ENCODE data around the gene MPPED2.

The MPPED2 gene

GRCh38 chr11:30594646-30595411, 8.7 kb upstream of the MPPED2 start:
- Histone ChIP-seq H3K9me3 (ENCODE audit: control insufficient read depth, low read depth, low read length) (no peaks in the 10 kb centered on the region), H3K4me1 (ENCODE audit: control insufficient read depth, low read depth, low read length) (peaks cover 13% of the 10 kb centered on the region), H3K9ac (ENCODE audit: low read length) (no peak overlapping the region), H3K27ac (ENCODE audit: low read length) (no peak overlapping the region), H3K36me3 (ENCODE audit: control insufficient read depth, low read depth, low read length) (no peaks in the 10 kb centered on the region), H3K27me3 (ENCODE audit: control insufficient read depth, insufficient read depth, low read length) (no peaks in the 10 kb centered on the region), H3K4me3 (ENCODE audit: low read length) (no peak overlapping the region)

DNA sequence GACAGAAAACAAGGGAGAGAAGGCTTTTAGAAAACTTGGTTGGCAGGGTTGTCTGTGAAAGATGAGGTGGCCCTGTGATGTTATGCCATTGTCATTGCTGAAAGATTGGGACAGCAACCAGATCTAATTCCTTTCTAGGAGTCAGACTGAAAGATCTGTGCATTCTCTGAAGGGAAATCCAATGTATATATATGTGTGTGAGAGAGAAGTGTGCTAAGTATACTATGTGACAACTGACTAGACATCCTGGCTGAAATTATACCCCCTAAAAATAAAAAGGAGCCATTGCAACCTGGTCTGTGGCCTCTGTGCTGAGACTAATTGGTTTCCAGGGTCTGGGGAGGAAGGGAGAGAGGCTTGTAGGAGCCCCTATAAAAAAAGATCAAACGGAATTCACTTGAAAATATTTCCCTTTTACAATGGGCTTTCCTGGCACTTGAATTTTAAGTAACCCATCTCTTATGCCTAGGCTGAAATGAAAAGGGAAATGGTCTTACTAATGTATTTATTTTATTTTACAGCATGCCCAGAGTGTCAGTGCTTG, 1.2 kb upstream of the MPPED2 start:
- Histone ChIP-seq H3K4me3 (ENCODE audit: low read length) (peak overlapping the region; percentile 76), H3K27me3 (ENCODE audit: control insufficient read depth, insufficient read depth, low read length) (peaks cover 50% of the 10 kb centered on the region), H3K4me1 (ENCODE audit: control insufficient read depth, low read depth, low read length) (peaks cover 21% of the 10 kb centered on the region), H3K9ac (ENCODE audit: low read length) (no peak overlapping the region), H3K9me3 (ENCODE audit: control insufficient read depth, low read depth, low read length) (no peaks in the 10 kb centered on the region), H3K27ac (ENCODE audit: low read length) (no peak overlapping the region), H3K36me3 (ENCODE audit: control insufficient read depth, low read depth, low read length) (no peaks in the 10 kb centered on the region)

GRCh38 chr11:30585892-30586250, 282 bp downstream of the MPPED2 start:
- Histone ChIP-seq H3K27me3 (ENCODE audit: control insufficient read depth, insufficient read depth, low read length) (peaks cover 58% of the 10 kb centered on the region), H3K9ac (ENCODE audit: low read length) (peak overlapping the region; percentile 37), H3K9me3 (ENCODE audit: control insufficient read depth, low read depth, low read length) (no peaks in the 10 kb centered on the region), H3K27ac (ENCODE audit: low read length) (no peak overlapping the region), H3K4me3 (ENCODE audit: low read length) (peak overlapping the region; percentile 76), H3K4me1 (ENCODE audit: control insufficient read depth, low read depth, low read length) (peaks cover 15% of the 10 kb centered on the region), H3K36me3 (ENCODE audit: control insufficient read depth, low read depth, low read length) (no peaks in the 10 kb centered on the region)

GRCh38 chr11:30585125-30585891, 845 bp downstream of the MPPED2 start:
- Histone ChIP-seq H3K4me1 (ENCODE audit: control insufficient read depth, low read depth, low read length) (peaks cover 15% of the 10 kb centered on the region), H3K9ac (ENCODE audit: low read length) (peak overlapping the region; percentile 37), H3K27ac (ENCODE audit: low read length) (no peak overlapping the region), H3K9me3 (ENCODE audit: control insufficient read depth, low read depth, low read length) (no peaks in the 10 kb centered on the region), H3K4me3 (ENCODE audit: low read length) (peak overlapping the region; percentile 76), H3K36me3 (ENCODE audit: control insufficient read depth, low read depth, low read length) (no peaks in the 10 kb centered on the region), H3K27me3 (ENCODE audit: control insufficient read depth, insufficient read depth, low read length) (peaks cover 58% of the 10 kb centered on the region)

GRCh38 chr11:30583476-30584280, 2.5 kb downstream of the MPPED2 start:
- Histone ChIP-seq H3K36me3 (ENCODE audit: control insufficient read depth, low read depth, low read length) (peaks cover 8% of the 10 kb centered on the region), H3K27me3 (ENCODE audit: control insufficient read depth, insufficient read depth, low read length) (peaks cover 56% of the 10 kb centered on the region), H3K9me3 (ENCODE audit: control insufficient read depth, low read depth, low read length) (no peaks in the 10 kb centered on the region), H3K9ac (ENCODE audit: low read length) (peak overlapping the region; percentile 37), H3K4me3 (ENCODE audit: low read length) (peak overlapping the region; percentile 76), H3K27ac (ENCODE audit: low read length) (no peak overlapping the region), H3K4me1 (ENCODE audit: control insufficient read depth, low read depth, low read length) (peaks cover 15% of the 10 kb centered on the region)

- Histone ChIP-seq H3K4me1 (ENCODE audit: control insufficient read depth, low read depth, low read length) (peaks cover 15% of the 10 kb centered on the region), H3K27ac (ENCODE audit: low read length) (no peak overlapping the region), H3K4me3 (ENCODE audit: low read length) (no peak overlapping the region), H3K27me3 (ENCODE audit: control insufficient read depth, insufficient read depth, low read length) (peaks cover 46% of the 10 kb centered on the region), H3K36me3 (ENCODE audit: control insufficient read depth, low read depth, low read length) (peaks cover 8% of the 10 kb centered on the region), H3K9ac (ENCODE audit: low read length) (no peak overlapping the region), H3K9me3 (ENCODE audit: control insufficient read depth, low read depth, low read length) (no peaks in the 10 kb centered on the region)
These were observed 3.4 kb downstream of the MPPED2 start for GRCh38 chr11:30582726-30583125.

DNA sequence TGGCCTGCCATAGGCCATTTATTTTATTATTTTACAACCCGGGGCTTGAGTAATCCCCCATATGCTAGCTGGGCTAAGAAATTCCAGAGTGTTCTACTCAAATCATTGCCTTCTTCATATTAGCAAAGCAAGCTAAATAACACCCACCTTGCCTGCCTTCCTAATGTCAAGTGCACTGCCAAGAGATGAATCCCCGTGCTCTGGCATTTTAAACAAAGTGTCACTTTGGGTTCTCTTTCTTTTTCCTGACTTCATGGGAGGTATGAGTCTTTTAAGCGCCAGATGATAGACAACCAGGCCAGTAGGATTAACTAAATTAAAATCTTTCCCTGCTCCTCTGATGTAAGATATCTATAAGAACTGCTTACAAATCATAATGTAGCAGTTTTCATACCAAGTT, 4.5 kb downstream of the MPPED2 start:
- Histone ChIP-seq H3K9me3 (ENCODE audit: control insufficient read depth, low read depth, low read length) (no peaks in the 10 kb centered on the region), H3K36me3 (ENCODE audit: control insufficient read depth, low read depth, low read length) (peaks cover 8% of the 10 kb centered on the region), H3K4me1 (ENCODE audit: control insufficient read depth, low read depth, low read length) (peaks cover 8% of the 10 kb centered on the region), H3K9ac (ENCODE audit: low read length) (no peak overlapping the region), H3K4me3 (ENCODE audit: low read length) (no peak overlapping the region), H3K27me3 (ENCODE audit: control insufficient read depth, insufficient read depth, low read length) (peaks cover 36% of the 10 kb centered on the region), H3K27ac (ENCODE audit: low read length) (no peak overlapping the region)

DNA sequence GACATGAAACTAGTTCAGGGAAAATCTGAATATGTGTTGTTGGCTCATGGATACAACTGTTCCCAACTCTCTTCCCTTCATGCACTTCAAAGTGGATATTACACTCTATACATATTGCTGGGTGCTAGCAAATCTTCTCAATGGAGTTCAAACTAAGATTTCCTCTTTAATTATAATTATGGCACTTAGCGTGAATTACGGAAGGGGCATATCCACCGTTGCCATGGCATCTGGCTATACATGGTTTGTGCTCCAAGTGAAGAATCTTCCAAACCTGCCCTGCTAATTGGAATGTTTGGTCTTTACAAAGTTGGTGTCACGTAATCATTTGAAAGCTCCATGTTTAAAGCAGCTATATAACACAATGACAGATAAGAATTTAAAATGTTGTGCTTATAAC, 5.6 kb downstream of the MPPED2 start:
- Histone ChIP-seq H3K36me3 (ENCODE audit: control insufficient read depth, low read depth, low read length) (peaks cover 8% of the 10 kb centered on the region), H3K27ac (ENCODE audit: low read length) (no peak overlapping the region), H3K27me3 (ENCODE audit: control insufficient read depth, insufficient read depth, low read length) (peaks cover 35% of the 10 kb centered on the region), H3K4me3 (ENCODE audit: low read length) (no peak overlapping the region), H3K9me3 (ENCODE audit: control insufficient read depth, low read depth, low read length) (no peaks in the 10 kb centered on the region), H3K4me1 (ENCODE audit: control insufficient read depth, low read depth, low read length) (peaks cover 7% of the 10 kb centered on the region), H3K9ac (ENCODE audit: low read length) (no peak overlapping the region)

DNA sequence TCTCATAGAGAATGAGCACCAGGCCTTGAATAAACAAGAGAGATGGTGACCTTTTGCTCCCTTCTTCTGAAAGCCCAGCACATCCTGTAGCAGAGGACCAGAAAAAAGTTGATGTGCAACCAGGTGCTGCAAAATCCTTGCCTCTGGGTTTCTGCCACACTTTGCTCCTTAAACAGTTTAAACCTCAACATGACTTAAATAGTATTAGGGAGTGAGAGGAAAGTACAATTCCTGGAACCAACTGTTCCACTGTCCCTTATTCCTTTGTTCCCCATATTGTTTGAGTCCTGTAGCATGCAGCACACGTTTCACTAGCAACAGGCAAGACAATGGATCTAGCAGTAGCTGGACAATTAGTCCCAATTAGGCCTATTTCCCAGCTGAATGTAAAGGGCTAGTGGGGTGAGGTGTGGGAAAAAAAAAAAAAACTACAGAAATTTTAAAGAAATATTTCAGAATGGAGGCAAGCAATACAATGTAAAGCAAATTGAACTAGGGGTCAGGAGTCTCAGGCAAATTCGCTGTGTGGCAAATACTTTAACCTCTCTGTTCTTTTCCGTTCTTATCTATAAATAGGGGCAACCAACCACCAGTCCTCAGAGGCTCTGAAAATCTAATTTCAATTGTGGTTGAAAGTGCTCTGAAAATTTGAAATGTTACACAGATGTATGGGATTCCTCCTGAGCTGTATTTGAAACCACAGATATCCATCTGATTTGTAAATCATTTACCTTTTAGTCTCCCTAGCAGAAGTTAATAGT, 6.6 kb downstream of the MPPED2 start:
- Histone ChIP-seq H3K9me3 (ENCODE audit: control insufficient read depth, low read depth, low read length) (no peaks in the 10 kb centered on the region), H3K4me3 (ENCODE audit: low read length) (no peak overlapping the region), H3K36me3 (ENCODE audit: control insufficient read depth, low read depth, low read length) (peaks cover 8% of the 10 kb centered on the region), H3K27me3 (ENCODE audit: control insufficient read depth, insufficient read depth, low read length) (peaks cover 30% of the 10 kb centered on the region), H3K4me1 (ENCODE audit: control insufficient read depth, low read depth, low read length) (peaks cover 7% of the 10 kb centered on the region), H3K9ac (ENCODE audit: low read length) (no peak overlapping the region), H3K27ac (ENCODE audit: low read length) (no peak overlapping the region)

- Histone ChIP-seq H3K36me3 (ENCODE audit: control insufficient read depth, low read depth, low read length) (peaks cover 8% of the 10 kb centered on the region), H3K4me1 (ENCODE audit: control insufficient read depth, low read depth, low read length) (peaks cover 3% of the 10 kb centered on the region), H3K27ac (ENCODE audit: low read length) (no peak overlapping the region), H3K4me3 (ENCODE audit: low read length) (no peak overlapping the region), H3K9me3 (ENCODE audit: control insufficient read depth, low read depth, low read length) (no peaks in the 10 kb centered on the region), H3K27me3 (ENCODE audit: control insufficient read depth, insufficient read depth, low read length) (peaks cover 18% of the 10 kb centered on the region), H3K9ac (ENCODE audit: low read length) (no peak overlapping the region)
These were observed 7.7 kb downstream of the MPPED2 start for GRCh38 chr11:30578406-30578805.

DNA sequence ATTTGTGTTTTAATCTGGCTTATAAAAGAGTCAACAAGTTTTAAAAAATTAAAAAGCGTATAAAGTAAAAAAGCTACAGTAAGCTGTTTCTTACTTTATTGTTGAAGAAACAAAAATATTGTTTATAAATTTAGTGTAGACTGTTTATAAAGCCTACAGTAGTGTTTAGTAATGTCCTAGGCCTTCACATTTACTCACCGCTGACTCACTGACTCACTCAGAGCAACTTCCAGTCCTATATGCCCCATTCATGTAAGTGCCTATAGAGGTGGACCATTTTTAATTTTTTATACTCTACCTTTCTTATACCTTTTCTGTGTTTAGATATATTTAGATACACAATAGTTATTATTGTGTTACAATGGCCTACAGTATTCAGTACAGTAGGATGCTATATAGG, 12.2 kb downstream of the MPPED2 start:
- Histone ChIP-seq H3K27me3 (ENCODE audit: control insufficient read depth, insufficient read depth, low read length) (no peaks in the 10 kb centered on the region), H3K36me3 (ENCODE audit: control insufficient read depth, low read depth, low read length) (no peaks in the 10 kb centered on the region), H3K9ac (ENCODE audit: low read length) (no peak overlapping the region), H3K9me3 (ENCODE audit: control insufficient read depth, low read depth, low read length) (no peaks in the 10 kb centered on the region), H3K4me1 (ENCODE audit: control insufficient read depth, low read depth, low read length) (peaks cover 1% of the 10 kb centered on the region), H3K4me3 (ENCODE audit: low read length) (no peak overlapping the region), H3K27ac (ENCODE audit: low read length) (no peak overlapping the region)

Data from iPS-18a (cell line).